Endothelial cell of umbilical vein (primary cell): ENCODE results near the gene HSPB8.

Source experiments
- EZH2 ChIP-seq: IDR thresholded peaks from 2 replicates; pipeline ENCODE4 v1.6.1; 2012; ENCODE audit warnings: borderline replicate concordance, low read depth, mild to moderate bottlenecking, moderate library complexity, low read length, inconsistent platforms; ENCODE audit not compliant: severe bottlenecking
- MYC ChIP-seq: IDR thresholded peaks from one replicate; pipeline ENCODE4 v1.6.1; 2011; ENCODE audit warnings: mild to moderate bottlenecking, low read depth, low read length
- POLR2A ChIP-seq: IDR thresholded peaks from 2 replicates; pipeline ENCODE4 v1.6.1; 2012; ENCODE audit warnings: low read depth, mild to moderate bottlenecking, control low read depth, low read length
- POLR2AphosphoS5 ChIP-seq: IDR thresholded peaks from 2 replicates; pipeline ENCODE4 v1.6.1; 2012; ENCODE audit warnings: low read depth, mild to moderate bottlenecking, control low read depth, low read length, moderate library complexity; ENCODE audit not compliant: insufficient read depth
- TF ChIP-seq, protein P1 (sequence below), 2 donors: IDR thresholded peaks; 1 replicate in 1 of 2; 2 replicates in 1 of 2; pipeline ENCODE4 v1.5.1; 2011; ENCODE audit warnings: low read length in 2 of 2, mild to moderate bottlenecking in 2 of 2, moderate library complexity in 2 of 2, control low read depth in 1 of 2, inconsistent platforms in 1 of 2, low read depth in 1 of 2; ENCODE audit not compliant: insufficient read depth in 1 of 2; ENCODE audit errors: extremely low read depth in 1 of 2
- TF ChIP-seq, protein P2 (sequence below): IDR thresholded peaks from 2 replicates; pipeline ENCODE4 v1.6.1; 2011; ENCODE audit not compliant: insufficient read depth, insufficient read length

DNA sequence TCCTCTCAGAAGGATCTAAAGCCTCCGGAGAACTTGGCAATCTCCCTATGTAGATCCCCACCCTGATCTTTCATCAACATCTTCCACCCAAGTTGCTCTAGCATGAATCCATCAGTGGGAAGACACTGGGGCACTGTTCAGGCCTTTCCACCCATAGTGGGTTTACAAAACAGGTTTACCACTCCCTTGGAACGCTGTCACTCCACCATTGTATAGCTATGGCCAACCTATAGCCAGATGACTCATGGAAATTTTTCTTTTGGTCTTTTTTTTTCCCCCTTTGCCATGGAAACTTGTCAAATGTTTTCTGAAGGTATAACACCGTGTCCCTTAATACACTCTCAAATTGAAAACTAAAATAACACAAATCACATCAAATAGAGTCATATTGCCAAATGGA, 10.8 kb upstream of the HSPB8 start:
- TF ChIP-seq EZH2 (no peak), POLR2A (no peak), MYC (no peak), POLR2AphosphoS5 (no peak)
- TF ChIP-seq, protein P1, sequence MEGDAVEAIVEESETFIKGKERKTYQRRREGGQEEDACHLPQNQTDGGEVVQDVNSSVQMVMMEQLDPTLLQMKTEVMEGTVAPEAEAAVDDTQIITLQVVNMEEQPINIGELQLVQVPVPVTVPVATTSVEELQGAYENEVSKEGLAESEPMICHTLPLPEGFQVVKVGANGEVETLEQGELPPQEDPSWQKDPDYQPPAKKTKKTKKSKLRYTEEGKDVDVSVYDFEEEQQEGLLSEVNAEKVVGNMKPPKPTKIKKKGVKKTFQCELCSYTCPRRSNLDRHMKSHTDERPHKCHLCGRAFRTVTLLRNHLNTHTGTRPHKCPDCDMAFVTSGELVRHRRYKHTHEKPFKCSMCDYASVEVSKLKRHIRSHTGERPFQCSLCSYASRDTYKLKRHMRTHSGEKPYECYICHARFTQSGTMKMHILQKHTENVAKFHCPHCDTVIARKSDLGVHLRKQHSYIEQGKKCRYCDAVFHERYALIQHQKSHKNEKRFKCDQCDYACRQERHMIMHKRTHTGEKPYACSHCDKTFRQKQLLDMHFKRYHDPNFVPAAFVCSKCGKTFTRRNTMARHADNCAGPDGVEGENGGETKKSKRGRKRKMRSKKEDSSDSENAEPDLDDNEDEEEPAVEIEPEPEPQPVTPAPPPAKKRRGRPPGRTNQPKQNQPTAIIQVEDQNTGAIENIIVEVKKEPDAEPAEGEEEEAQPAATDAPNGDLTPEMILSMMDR (IDR thresholded peaks at IDR 0.05; ENCODE audit: extremely low read depth in 1 of 2, insufficient read depth in 1 of 2, low read depth in 1 of 2, low read length in 2 of 2): no peak
- TF ChIP-seq, protein P2, sequence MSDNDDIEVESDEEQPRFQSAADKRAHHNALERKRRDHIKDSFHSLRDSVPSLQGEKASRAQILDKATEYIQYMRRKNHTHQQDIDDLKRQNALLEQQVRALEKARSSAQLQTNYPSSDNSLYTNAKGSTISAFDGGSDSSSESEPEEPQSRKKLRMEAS: no peak
